HG02759 (cell line): ENCODE data around the gene UGT3A2.

Experiments
- ATAC-seq: cut with Tn5 transposase; IDR thresholded peaks from one replicate; pipeline ENCODE4 v1.9.1; 2021; ENCODE audit warnings: mild to moderate bottlenecking, moderate library complexity; ENCODE audit not compliant: unreplicated experiment

The UGT3A2 gene

GRCh38 chr5:36013182-36013581, 53.5 kb downstream of the UGT3A2 start:
- no peak for ATAC-seq

DNA sequence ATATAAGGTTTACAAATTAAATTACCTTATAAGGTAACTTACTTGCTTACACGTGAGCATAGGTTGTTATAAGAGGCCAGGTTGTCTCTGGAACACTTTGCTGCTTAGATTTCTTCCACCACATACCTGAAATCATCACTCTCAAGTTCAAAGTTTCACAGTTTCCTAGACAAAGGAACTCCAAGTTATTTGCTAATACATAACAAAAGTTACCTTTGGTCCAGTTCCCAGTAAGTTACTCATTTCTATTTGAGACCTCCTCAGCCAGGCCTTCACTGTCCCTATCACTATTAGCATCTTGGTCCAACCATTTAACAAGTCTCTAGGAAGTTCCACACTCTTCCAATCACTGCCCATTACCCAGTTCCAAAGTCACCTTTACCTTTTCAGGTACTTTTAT, 57.0 kb downstream of the UGT3A2 start:
- no peak for ATAC-seq

DNA sequence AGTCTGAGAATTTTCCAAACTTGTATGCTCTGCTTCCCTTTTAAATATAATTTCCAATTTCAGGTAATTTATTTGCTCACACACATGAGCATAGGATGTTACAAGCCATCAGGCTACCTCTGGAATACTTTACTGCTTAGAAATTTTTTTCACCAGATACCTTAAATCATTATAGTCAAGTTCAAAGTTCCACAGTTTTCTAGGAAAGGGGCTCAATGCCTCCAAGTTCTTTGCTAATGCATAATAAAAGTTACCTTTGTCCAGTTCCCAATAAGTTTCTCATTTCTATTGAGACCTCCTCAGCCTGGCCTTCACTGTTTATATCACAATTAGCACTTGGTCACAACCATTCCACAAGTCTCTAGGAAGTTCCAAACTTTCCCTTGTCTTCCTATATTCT, 59.3 kb downstream of the UGT3A2 start:
- no peak for ATAC-seq

DNA sequence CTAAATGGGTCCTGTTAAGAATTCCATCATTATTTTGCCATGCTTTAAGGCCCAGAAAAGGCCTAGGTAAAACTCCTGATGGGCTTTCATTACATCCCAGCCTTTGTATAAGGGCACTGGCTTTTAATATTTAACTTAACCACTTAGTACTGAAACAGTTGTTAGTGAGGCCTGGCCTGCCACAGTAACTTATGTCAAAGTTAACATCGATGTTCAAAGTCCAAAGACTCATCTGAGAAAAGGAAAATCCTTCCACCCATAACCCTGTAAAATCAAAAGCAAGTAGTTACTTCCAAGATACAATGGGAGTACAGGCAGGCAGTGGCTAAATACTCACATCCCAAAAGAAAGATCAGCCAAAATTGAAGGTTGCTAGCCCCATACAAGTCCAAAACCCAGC, 60.5 kb downstream of the UGT3A2 start:
- ATAC-seq, result no peak

DNA sequence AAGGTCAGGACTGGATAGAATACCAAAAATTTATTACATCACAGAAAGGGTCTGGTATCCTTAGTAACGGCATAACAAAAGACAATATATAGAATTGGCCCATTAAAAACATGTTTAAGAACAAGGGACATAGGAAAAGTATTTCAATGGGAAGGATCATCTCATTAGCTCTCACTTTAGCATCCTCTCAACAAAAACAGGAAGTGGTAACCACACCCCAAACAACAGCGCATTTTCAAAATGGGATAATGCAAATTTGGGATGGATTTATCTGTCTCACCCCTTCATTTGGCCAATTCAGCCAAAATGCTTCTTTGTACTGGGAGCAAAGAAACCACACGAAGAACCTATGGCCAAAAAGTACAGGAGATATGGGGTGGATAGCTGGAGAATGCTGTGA, 65.7 kb downstream of the UGT3A2 start:
- no peak for ATAC-seq

DNA sequence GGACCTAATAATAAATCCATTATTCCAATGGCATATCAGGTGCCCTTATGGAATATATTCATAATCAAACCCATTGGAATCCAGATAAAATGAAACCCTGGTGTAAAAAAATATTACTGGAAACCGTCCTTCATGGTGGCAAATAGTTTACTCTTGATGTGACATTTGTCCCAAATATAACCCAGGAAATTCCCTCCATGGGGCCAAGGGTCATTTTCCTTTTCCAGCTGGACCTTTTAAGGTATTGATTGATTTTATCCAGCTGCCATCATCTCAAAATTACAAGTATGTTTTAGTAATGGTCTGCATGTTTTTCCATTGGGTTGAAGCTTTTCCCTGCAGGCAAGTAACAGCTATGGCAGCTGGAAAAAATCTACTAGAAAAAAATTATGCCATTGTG, 67.1 kb downstream of the UGT3A2 start:
- ATAC-seq, result no peak

- ATAC-seq, result no peak
Observed at GRCh38 chr5:35996076-35996475, 70.6 kb downstream of the UGT3A2 start.

- ATAC-seq, result no peak
Observed at GRCh38 chr5:35990941-35991611, 75.6 kb downstream of the UGT3A2 start, which contains the start of gene UGT3A1. UGT3A1 (minus strand) TSS chr5:35991390; CDS start chr5:35991240, 150 bp downstream.

DNA sequence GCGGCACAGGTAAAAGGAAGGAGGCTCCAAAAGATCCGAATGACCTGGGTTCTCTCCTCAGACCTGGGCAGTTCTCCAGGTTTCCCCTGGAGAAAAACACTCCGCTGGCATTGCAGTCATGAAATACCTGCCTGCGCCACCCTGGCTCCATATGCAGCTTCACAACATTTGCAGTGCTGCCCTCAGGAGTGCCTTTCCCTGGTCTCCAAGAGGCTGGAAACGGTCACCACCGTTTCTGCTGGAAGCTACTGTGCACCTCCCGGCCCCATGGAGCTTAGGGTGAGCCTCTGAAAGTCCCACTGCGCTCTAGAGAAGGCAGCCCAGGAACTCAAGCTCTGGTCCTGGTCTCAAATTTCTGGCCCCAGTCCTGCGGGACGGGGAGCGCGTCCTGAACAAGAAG, 76.2 kb downstream of the UGT3A2 start:
- ATAC-seq, result no peak

DNA sequence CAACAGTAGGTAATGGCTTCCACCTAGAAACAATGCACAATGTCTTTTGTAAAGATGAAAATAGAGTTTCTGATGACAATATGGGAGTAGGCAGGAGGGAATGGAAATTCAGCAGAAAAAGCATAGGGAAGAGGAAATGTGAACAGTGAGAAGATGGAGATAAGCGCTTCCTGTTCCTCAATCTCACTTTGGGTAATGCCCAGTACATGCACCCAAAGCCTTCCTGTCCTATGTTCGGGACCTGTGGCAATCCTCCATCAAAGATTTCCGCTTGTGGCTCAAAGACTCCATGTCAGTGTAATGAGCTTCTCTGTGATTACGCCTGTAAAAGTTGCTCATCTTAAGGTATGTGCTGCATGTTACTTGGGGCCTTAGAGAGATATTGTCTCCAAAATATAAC, 78.2 kb downstream of the UGT3A2 start:
- no peak for ATAC-seq

GRCh38 chr5:35987776-35988175, 78.9 kb downstream of the UGT3A2 start:
- ATAC-seq, result no peak
